HEK293T (cell line): Measurements from ENCODE around the gene STXBP3.
"Not testable (repeated sequence)": the region's sequence is repeated elsewhere in the genome, so short reads cannot be mapped to it uniquely, and the experiment has no call there.

Experiments
- ARNT ChIP-seq: fragments of 450-650 bp; IDR thresholded peaks from 2 replicates; pipeline ENCODE4 v1.6.1; 2017; ENCODE audit warnings: mild to moderate bottlenecking
- BHLHE40 ChIP-seq: fragments of 450-650 bp; IDR thresholded peaks from 2 replicates; pipeline ENCODE4 v1.6.1; 2016; ENCODE audit warnings: mild to moderate bottlenecking, moderate library complexity, borderline replicate concordance
- FOXA1 ChIP-seq: fragments of 450-650 bp; IDR thresholded peaks from 2 replicates; pipeline ENCODE4 v1.6.1; 2016; ENCODE audit warnings: mild to moderate bottlenecking
- FOXK2 ChIP-seq: fragments of 450-650 bp; IDR thresholded peaks from 2 replicates; pipeline ENCODE4 v1.6.1; 2016; ENCODE audit warnings: mild to moderate bottlenecking
- FOXM1 ChIP-seq: fragments of 450-650 bp; IDR thresholded peaks from 2 replicates; pipeline ENCODE4 v1.6.1; 2017; ENCODE audit warnings: mild to moderate bottlenecking, borderline replicate concordance
- HDGF ChIP-seq: fragments of 450-650 bp; IDR thresholded peaks from 2 replicates; pipeline ENCODE4 v1.6.1; 2017; ENCODE audit warnings: antibody characterized with exemption, borderline replicate concordance
- L3MBTL2 ChIP-seq: fragments of 450-650 bp; conservative IDR thresholded peaks from 2 replicates; pipeline ENCODE4 v1.6.1; 2016; ENCODE audit warnings: mild to moderate bottlenecking
- NFRKB ChIP-seq: fragments of 450-650 bp; IDR thresholded peaks from 2 replicates; pipeline ENCODE4 v1.6.1; 2016; ENCODE audit warnings: mild to moderate bottlenecking, moderate library complexity
- SP1 ChIP-seq: fragments of 450-650 bp; IDR thresholded peaks from 2 replicates; pipeline ENCODE4 v1.6.1; 2017
- SUZ12 ChIP-seq: fragments of 450-650 bp; IDR thresholded peaks from 2 replicates; pipeline ENCODE4 v1.6.1; 2016; ENCODE audit warnings: mild to moderate bottlenecking
- TARDBP ChIP-seq: fragments of 450-650 bp; IDR thresholded peaks from 2 replicates; pipeline ENCODE4 v1.6.1; 2016
- ZNF384 ChIP-seq: fragments of 450-650 bp; IDR thresholded peaks from 2 replicates; pipeline ENCODE4 v1.6.1; 2016
- TF ChIP-seq, protein P1 (sequence below): fragments of 450-650 bp; IDR thresholded peaks from 2 replicates; pipeline ENCODE4 v1.6.1; 2016

- TF ChIP-seq SUZ12, HDGF, SP1, BHLHE40, FOXM1, ARNT, FOXK2, TARDBP, ZNF384, FOXA1, L3MBTL2, NFRKB: not testable (repeated sequence)
- TF ChIP-seq, protein P1, sequence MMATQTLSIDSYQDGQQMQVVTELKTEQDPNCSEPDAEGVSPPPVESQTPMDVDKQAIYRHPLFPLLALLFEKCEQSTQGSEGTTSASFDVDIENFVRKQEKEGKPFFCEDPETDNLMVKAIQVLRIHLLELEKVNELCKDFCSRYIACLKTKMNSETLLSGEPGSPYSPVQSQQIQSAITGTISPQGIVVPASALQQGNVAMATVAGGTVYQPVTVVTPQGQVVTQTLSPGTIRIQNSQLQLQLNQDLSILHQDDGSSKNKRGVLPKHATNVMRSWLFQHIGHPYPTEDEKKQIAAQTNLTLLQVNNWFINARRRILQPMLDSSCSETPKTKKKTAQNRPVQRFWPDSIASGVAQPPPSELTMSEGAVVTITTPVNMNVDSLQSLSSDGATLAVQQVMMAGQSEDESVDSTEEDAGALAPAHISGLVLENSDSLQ = not testable (repeated sequence)
Measured at GRCh38 chr1:108702109-108702508, 44.4 kb upstream of the STXBP3 start.
